NCI-H1417 (cell line): Measurements from ENCODE around the gene OOEP.

Experiments
- DNase-seq, 3 experiments: peaks; one replicate each; lab custom pipeline; 2025; lab: John Stamatoyannopoulos, UW

The OOEP gene

GRCh38 chr6:73364549-73364948, 5.1 kb downstream of the OOEP start:
- no peak for DNase-seq

- DNase-seq = no peak
These were observed 5.6 kb downstream of the OOEP start for GRCh38 chr6:73364121-73364520.

GRCh38 chr6:73363537-73363875, 6.2 kb downstream of the OOEP start:
- no peak for DNase-seq

GRCh38 chr6:73362869-73363536, 6.7 kb downstream of the OOEP start:
- no peak for DNase-seq

- DNase-seq = no peak
These were observed 7.3 kb downstream of the OOEP start, which contains the start of gene KHDC3L for GRCh38 chr6:73362358-73362757. Gene KHDC3L (plus strand): TSS chr6:73362658. CDS start chr6:73362730, 72 bp downstream.

- no peak for DNase-seq
These were observed 15.8 kb downstream of the OOEP start, which contains the start of gene DPPA5 for GRCh38 chr6:73353636-73354593. Gene DPPA5 (minus strand): TSS chr6:73354276. CDS start chr6:73354225, 51 bp downstream.

- DNase-seq = no peak
These were observed 20.4 kb downstream of the OOEP start for GRCh38 chr6:73349311-73349710.

GRCh38 chr6:73348550-73349204, 21.0 kb downstream of the OOEP start:
- no peak for DNase-seq

- no peak for DNase-seq
These were observed 26.5 kb downstream of the OOEP start for GRCh38 chr6:73343164-73343563.

- no peak for DNase-seq
These were observed 27.5 kb downstream of the OOEP start for GRCh38 chr6:73342174-73342573.

GRCh38 chr6:73341335-73341734, 28.4 kb downstream of the OOEP start:
- no peak for DNase-seq

GRCh38 chr6:73340048-73340447, 29.6 kb downstream of the OOEP start:
- no peak for DNase-seq

- no peak for DNase-seq
These were observed 30.4 kb downstream of the OOEP start for GRCh38 chr6:73339340-73339739.

- DNase-seq = no peak
These were observed 40.5 kb downstream of the OOEP start for GRCh38 chr6:73329201-73329600.

- no peak for DNase-seq
These were observed 40.9 kb downstream of the OOEP start for GRCh38 chr6:73328790-73329189.

- DNase-seq = no peak
These were observed 44.0 kb downstream of the OOEP start for GRCh38 chr6:73325656-73326055.

GRCh38 chr6:73323323-73323722, 46.4 kb downstream of the OOEP start:
- no peak for DNase-seq
